ENCODE results near the gene DYSF.

Gene DYSF

DNA sequence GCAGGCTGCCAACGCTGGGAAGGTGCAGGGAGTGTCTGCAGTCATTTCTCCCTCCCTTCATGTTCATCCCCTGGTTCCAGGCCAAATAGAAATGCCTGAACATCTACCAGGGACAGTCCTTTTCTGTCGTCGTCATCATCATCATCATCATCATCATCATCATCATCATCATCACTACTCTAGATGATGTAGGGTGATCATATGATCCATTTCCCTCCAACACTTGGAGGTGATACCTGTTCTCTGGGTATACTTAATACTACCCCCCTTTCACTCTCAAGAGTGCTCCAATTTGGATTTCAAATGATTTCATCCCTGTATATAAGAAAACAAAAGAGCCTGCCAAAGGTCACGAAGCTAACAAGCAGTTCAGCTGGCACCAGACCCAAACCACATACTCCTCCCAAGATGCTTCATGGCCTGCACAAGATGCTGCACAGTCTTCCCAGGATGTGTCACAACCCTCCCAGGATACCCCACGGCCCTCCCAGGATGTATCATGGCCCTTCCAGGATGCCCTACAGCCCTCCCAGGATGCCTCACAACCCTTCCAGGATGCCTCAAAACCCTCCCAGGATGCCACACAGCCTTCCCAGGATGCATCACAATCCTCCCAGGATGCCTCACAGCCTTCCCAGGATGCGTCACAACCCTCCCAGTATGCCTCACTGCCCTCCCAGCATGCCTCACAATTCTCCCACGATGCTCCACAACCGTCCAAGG is 257.9 kb downstream of the DYSF start:
- ATAC-seq (ENCODE audit: low read depth) = no peak
- Histone ChIP-seq H3K36me3 (ENCODE audit: low read depth) (no peaks in the 10 kb centered on the region), H3K9me3 (ENCODE audit: severe bottlenecking) (no peaks in the 10 kb centered on the region), H3K27ac (ENCODE audit: poor library complexity, severe bottlenecking) (no peak overlapping the region), H3K4me1 (ENCODE audit: insufficient read depth, poor library complexity, severe bottlenecking) (no peaks in the 10 kb centered on the region), H3K4me3 (ENCODE audit: severe bottlenecking) (no peak overlapping the region), H3K27me3 (ENCODE audit: insufficient read depth, poor library complexity, severe bottlenecking) (peaks cover 3% of the 10 kb centered on the region)
- TF ChIP-seq, protein P1, sequence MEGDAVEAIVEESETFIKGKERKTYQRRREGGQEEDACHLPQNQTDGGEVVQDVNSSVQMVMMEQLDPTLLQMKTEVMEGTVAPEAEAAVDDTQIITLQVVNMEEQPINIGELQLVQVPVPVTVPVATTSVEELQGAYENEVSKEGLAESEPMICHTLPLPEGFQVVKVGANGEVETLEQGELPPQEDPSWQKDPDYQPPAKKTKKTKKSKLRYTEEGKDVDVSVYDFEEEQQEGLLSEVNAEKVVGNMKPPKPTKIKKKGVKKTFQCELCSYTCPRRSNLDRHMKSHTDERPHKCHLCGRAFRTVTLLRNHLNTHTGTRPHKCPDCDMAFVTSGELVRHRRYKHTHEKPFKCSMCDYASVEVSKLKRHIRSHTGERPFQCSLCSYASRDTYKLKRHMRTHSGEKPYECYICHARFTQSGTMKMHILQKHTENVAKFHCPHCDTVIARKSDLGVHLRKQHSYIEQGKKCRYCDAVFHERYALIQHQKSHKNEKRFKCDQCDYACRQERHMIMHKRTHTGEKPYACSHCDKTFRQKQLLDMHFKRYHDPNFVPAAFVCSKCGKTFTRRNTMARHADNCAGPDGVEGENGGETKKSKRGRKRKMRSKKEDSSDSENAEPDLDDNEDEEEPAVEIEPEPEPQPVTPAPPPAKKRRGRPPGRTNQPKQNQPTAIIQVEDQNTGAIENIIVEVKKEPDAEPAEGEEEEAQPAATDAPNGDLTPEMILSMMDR (IDR thresholded peaks at IDR 0.05; ENCODE audit: poor library complexity, severe bottlenecking) = no peak
- DNase-seq (ENCODE audit: low spot score) = no peak

DNA sequence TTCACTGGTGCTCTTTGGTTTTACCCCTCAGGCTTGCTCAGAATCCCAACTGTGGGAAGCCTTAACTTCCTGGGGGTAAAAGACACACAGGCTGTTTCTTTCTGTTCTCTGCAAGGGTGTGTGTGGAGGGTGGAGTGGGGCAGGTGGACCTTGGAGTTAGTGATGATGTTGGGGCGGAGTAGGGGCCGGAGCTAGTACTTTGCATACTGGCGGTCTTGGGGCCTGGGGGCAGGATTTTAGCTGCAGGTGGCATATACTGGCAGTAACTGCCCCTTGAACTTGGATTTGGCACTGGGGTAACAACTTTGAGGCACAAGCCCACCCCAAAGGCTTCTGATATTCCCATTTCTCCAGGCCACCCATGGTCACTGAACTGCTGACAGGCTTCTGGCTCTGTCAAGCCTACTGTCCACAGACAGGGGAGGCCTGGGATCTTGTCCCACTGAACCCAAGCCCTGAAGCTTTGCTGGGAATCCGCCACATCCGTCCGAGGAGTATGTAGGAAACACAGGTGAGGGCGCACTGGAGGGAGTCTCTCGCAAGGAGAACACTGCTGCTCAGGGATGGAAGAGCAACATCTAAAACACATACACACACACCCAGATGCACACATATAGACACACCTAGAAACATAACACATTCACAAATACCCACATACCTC is 258.9 kb downstream of the DYSF start:
- no peak overlapping the region for H3K4me3 ChIP-seq (ENCODE audit: severe bottlenecking)
- no peak for DNase-seq (ENCODE audit: low spot score)
- peaks cover 3% of the 10 kb centered on the region for H3K27me3 ChIP-seq (ENCODE audit: insufficient read depth, poor library complexity, severe bottlenecking)
- no peaks in the 10 kb centered on the region for H3K4me1 ChIP-seq (ENCODE audit: insufficient read depth, poor library complexity, severe bottlenecking)
- no peaks in the 10 kb centered on the region for H3K9me3 ChIP-seq (ENCODE audit: severe bottlenecking)
- TF ChIP-seq, protein P1 (IDR thresholded peaks at IDR 0.05; ENCODE audit: poor library complexity, severe bottlenecking) = no peak
- ATAC-seq (ENCODE audit: low read depth) = no peak
- H3K36me3 ChIP-seq (ENCODE audit: low read depth) = no peaks in the 10 kb centered on the region
- no peak overlapping the region for H3K27ac ChIP-seq (ENCODE audit: poor library complexity, severe bottlenecking)

DNA sequence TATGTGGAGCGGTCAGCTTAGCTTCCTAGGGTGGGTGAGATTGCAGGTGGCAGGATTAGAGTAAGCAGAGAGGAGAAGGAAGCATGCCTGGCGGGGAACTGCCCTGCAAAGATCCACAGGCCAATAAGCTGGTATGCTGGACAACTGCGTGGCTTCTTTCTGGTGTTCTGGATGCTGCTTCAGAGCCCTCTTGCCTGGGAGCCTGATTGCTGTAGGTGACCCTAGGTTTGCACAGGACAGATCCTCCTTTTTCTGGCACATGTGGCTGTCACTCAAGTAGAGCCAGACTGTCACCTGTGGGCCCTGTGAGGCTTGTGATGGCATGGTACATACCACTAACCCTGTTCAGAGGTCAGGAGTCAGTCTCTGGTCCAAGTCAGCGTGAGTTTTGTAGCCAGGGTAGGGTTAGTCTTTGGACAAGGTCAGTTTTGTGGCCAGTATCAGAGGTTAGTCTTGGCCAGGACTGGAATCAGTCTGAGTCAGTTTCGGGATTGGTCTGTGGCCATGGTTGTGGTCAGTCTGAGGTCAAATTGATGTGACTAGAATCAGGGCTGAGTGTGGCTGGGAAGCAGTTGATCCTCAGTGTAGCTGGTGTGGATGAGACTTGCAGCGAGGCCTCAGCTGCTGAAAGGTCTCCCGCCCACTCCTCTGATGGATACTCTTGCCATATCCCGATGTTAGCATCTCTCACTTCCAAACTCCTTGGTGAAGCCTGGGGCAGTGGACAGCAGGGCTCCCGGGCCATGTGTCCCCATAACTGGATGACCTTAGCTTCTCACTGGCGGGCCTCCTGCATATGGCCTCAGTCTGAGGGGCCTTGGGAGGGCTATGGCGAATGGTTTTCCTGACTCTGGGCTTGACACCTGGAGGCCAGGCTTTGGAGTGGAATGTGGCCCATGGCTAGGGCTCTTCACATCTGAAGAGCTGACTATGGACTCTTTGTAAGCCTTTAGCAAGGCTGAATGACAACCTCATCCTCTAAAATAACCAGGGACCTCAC is 260.5 kb downstream of the DYSF start:
- TF ChIP-seq, protein P1 (IDR thresholded peaks at IDR 0.05; ENCODE audit: poor library complexity, severe bottlenecking) = no peak
- Histone ChIP-seq H3K36me3 (ENCODE audit: low read depth) (no peaks in the 10 kb centered on the region), H3K9me3 (ENCODE audit: severe bottlenecking) (no peaks in the 10 kb centered on the region), H3K4me1 (ENCODE audit: insufficient read depth, poor library complexity, severe bottlenecking) (no peaks in the 10 kb centered on the region), H3K27ac (ENCODE audit: poor library complexity, severe bottlenecking) (no peak overlapping the region), H3K27me3 (ENCODE audit: insufficient read depth, poor library complexity, severe bottlenecking) (peaks cover 3% of the 10 kb centered on the region), H3K4me3 (ENCODE audit: severe bottlenecking) (no peak overlapping the region)
- DNase-seq (ENCODE audit: low spot score) (no peak), ATAC-seq (ENCODE audit: low read depth) (no peak)

DNA sequence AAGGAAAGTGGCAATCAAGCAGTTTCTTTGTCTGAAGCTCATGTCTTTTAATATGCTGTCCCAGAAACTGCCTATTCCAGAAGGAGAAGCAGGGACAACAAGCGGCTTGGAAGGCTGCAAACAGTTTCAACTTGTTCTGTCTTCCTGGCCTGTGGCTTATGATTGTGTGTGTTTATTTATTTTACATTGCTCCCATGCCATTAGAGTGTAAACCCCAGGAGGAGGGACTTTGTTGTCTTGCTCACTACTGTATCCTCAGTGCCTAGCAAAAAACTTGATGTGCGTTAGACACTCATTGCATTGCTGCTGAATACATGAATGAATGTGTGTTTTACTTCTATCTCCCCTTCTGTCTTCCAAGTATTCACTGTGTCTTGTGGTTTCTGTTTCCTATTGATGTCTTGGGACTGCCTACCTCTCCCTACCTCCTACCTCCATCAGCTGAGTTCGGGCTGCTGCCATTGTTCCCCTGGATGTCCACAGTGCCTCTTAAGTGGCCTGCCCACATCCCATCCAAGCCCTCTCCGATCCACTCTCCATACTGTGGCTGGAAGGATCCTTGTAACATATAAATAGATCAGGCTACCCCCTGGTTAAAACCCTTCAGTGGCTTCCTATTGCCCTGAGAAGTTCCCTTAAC is 261.4 kb downstream of the DYSF start:
- Histone ChIP-seq H3K27ac (ENCODE audit: poor library complexity, severe bottlenecking) (no peak overlapping the region), H3K4me1 (ENCODE audit: insufficient read depth, poor library complexity, severe bottlenecking) (no peaks in the 10 kb centered on the region)

More for the DNA sequence above, 261.4 kb downstream of the DYSF start:
- TF ChIP-seq, protein P1 (IDR thresholded peaks at IDR 0.05; ENCODE audit: poor library complexity, severe bottlenecking) = no peak
- Histone ChIP-seq H3K9me3 (ENCODE audit: severe bottlenecking) (no peaks in the 10 kb centered on the region), H3K27me3 (ENCODE audit: insufficient read depth, poor library complexity, severe bottlenecking) (peaks cover 3% of the 10 kb centered on the region), H3K36me3 (ENCODE audit: low read depth) (no peaks in the 10 kb centered on the region), H3K4me3 (ENCODE audit: severe bottlenecking) (no peak overlapping the region)
- ATAC-seq (ENCODE audit: low read depth) = no peak
- DNase-seq (ENCODE audit: low spot score) = no peak

All from RWPE2 (cell line).